Endodermal cell (in vitro differentiated cells): ENCODE measurements around the gene CA5A. TPM values are rescaled to one million over a fixed set of nuclear protein-coding genes. Genes with fewer than 3 reads are reported as not detected.
"Not testable (repeated sequence)": the region's sequence is repeated elsewhere in the genome, so short reads cannot be mapped to it uniquely, and the experiment has no call there.

Source experiments
- DNase-seq: peaks from one replicate; pipeline ENCODE4 v3.0.0-alpha.2; 2017
- H3K27ac ChIP-seq: 2 replicates; pipeline ENCODE4 v1.5.1; 2013; ENCODE audit warnings: mild to moderate bottlenecking, low read depth, low read length, moderate library complexity
- H3K27me3 ChIP-seq: 2 replicates; pipeline ENCODE4 v1.6.1; 2013; ENCODE audit warnings: mild to moderate bottlenecking, low read length, moderate library complexity; ENCODE audit not compliant: insufficient read depth, control insufficient read depth, poor library complexity, severe bottlenecking
- H3K36me3 ChIP-seq: 2 replicates; pipeline ENCODE4 v1.7.0; 2013; ENCODE audit warnings: mild to moderate bottlenecking, low read length, moderate library complexity; ENCODE audit not compliant: control insufficient read depth, insufficient read depth
- H3K4me1 ChIP-seq: one replicate; pipeline ENCODE4 v1.7.0; 2013; ENCODE audit warnings: low read length; ENCODE audit not compliant: control insufficient read depth, insufficient read depth
- H3K4me3 ChIP-seq: 2 replicates; pipeline ENCODE4 v1.5.1; 2013; ENCODE audit warnings: mild to moderate bottlenecking, low read length, moderate library complexity
- H3K9ac ChIP-seq: 2 replicates; pipeline ENCODE4 v1.6.1; 2013; ENCODE audit warnings: mild to moderate bottlenecking, low read length, moderate library complexity; ENCODE audit not compliant: poor library complexity, severe bottlenecking; ENCODE audit errors: extremely low read depth
- H3K9me3 ChIP-seq: 2 replicates; pipeline ENCODE4 v1.6.1; 2013; ENCODE audit warnings: mild to moderate bottlenecking, low read length, moderate library complexity; ENCODE audit not compliant: control insufficient read depth
- H3K27ac Mint-ChIP-seq: 2 replicates; pipeline ENCODE4 v1.8.0; 2020; ENCODE audit warnings: mixed read lengths
- H3K27me3 Mint-ChIP-seq: 2 replicates; pipeline ENCODE4 v1.8.0; 2021; ENCODE audit warnings: mild to moderate bottlenecking, mixed read lengths; ENCODE audit not compliant: insufficient read depth
- H3K36me3 Mint-ChIP-seq: 2 replicates; pipeline ENCODE4 v1.8.0; 2020; ENCODE audit warnings: low read depth, mixed read lengths
- H3K4me1 Mint-ChIP-seq: 2 replicates; pipeline ENCODE4 v1.8.0; 2020; ENCODE audit warnings: mixed read lengths
- H3K4me3 Mint-ChIP-seq: 2 replicates; pipeline ENCODE4 v1.8.0; 2020; ENCODE audit warnings: mild to moderate bottlenecking, moderate library complexity, mixed read lengths
- H3K9me3 Mint-ChIP-seq: 2 replicates; pipeline ENCODE4 v1.8.0; 2020; ENCODE audit warnings: mild to moderate bottlenecking, mixed read lengths
- CTCF ChIP-seq: fragments of 200-600 bp; sonication (generic); conservative IDR thresholded peaks from 2 replicates; pipeline ENCODE4 v1.5.0; 2021; ENCODE audit warnings: antibody characterized with exemption, mild to moderate bottlenecking
- WGBS, 2 experiments: methylation state at CpG; one replicate each; pipeline versions ENCODE4 v1.1.5 to v1.1.7; 2013; ENCODE audit warnings: missing lambda C conversion rate in 2 of 2, mixed read lengths in 1 of 2; ENCODE audit not compliant: insufficient coverage in 1 of 2, insufficient read length in 1 of 2; 5-methylcytosine and 5-hydroxymethylcytosine counted together
- total RNA-seq, 2 donors: library from RNA; stranded (reverse); fragmentation: NEBNext Ultra II Directional in 1 of 2; extraction: Animal tissue kit (Norgen Biotek cat#: 25700) in 1 of 2; gene quantifications; 2 replicates in 1 of 2; 3 replicates in 1 of 2; pipeline ENCODE4 v1.2.1, GENCODE V29; 2021

The CA5A gene
- total RNA-seq, 2 donors from 2014 or later, result not detected

GRCh38 chr16:87860553-87861299 is 75.6 kb downstream of the CA5A start:
- Histone ChIP-seq H3K4me3 (peak overlapping the region; percentile 45), H3K27ac (peak overlapping the region; percentile 68), H3K9me3 (no peaks in the 10 kb centered on the region), H3K9ac (peak overlapping the region; percentile 15), H3K4me1 (peaks cover 15% of the 10 kb centered on the region), H3K27me3 (no peaks in the 10 kb centered on the region), H3K36me3 (peaks cover 84% of the 10 kb centered on the region)
- WGBS, 2 experiments, result 90 to 92% methylated on average over 12 to 26 of the region's 26 CpGs
- DNase-seq, result no peak
- Mint-ChIP-seq H3K4me3 (no peak overlapping the region), H3K27ac (peak overlapping the region; percentile 57), H3K36me3 (peaks cover 59% of the 10 kb centered on the region), H3K4me1 (peaks cover 36% of the 10 kb centered on the region), H3K9me3 (no peaks in the 10 kb centered on the region), H3K27me3 (peaks cover 72% of the 10 kb centered on the region)
- no peak for TF ChIP-seq CTCF

- H3K27ac ChIP-seq, H3K27me3 ChIP-seq, H3K9me3 ChIP-seq, H3K27ac Mint-ChIP-seq, H3K4me3 ChIP-seq, H3K9me3 Mint-ChIP-seq, H3K4me3 Mint-ChIP-seq, DNase-seq: not testable (repeated sequence)
- 91% methylated on average over 19 to 27 of the region's 27 CpGs for WGBS, 2 experiments
- Histone ChIP-seq H3K4me1 (peaks cover 31% of the 10 kb centered on the region), H3K9ac (peak overlapping the region; percentile 3), H3K36me3 (peaks cover 91% of the 10 kb centered on the region)
- Mint-ChIP-seq H3K27me3 (peaks cover 62% of the 10 kb centered on the region), H3K36me3 (peaks cover 55% of the 10 kb centered on the region), H3K4me1 (peaks cover 35% of the 10 kb centered on the region)
Observed at GRCh38 chr16:87858151-87858993, 78.0 kb downstream of the CA5A start.

GRCh38 chr16:87856791-87857228 is 79.5 kb downstream of the CA5A start:
- Histone ChIP-seq H3K9ac (no peak overlapping the region), H3K4me1 (peaks cover 41% of the 10 kb centered on the region), H3K9me3 (no peaks in the 10 kb centered on the region), H3K36me3 (peaks cover 94% of the 10 kb centered on the region), H3K27ac (no peak overlapping the region), H3K4me3 (no peak overlapping the region), H3K27me3 (no peaks in the 10 kb centered on the region)
- H3K4me3 Mint-ChIP-seq, result no peak overlapping the region
- 86 to 91% methylated on average over 5 to 15 of the region's 15 CpGs for WGBS, 2 experiments
- peaks cover 60% of the 10 kb centered on the region for H3K36me3 Mint-ChIP-seq
- no peak for TF ChIP-seq CTCF
- no peaks in the 10 kb centered on the region for H3K9me3 Mint-ChIP-seq
- peaks cover 44% of the 10 kb centered on the region for H3K4me1 Mint-ChIP-seq
- DNase-seq, result no peak
- no peak overlapping the region for H3K27ac Mint-ChIP-seq
- H3K27me3 Mint-ChIP-seq, result peaks cover 50% of the 10 kb centered on the region
